Gastroesophageal sphincter (tissue), 4 donors: ENCODE results near the gene NUP93. TPM values are rescaled to one million over a fixed set of nuclear protein-coding genes. Genes with fewer than 3 reads are reported as not detected.
"Not testable (repeated sequence)": the region's sequence is repeated elsewhere in the genome, so short reads cannot be mapped to it uniquely, and the experiment has no call there.

Source experiments
- ATAC-seq: fragments of 150-250 bp; one replicate; pipeline ENCODE4 v1.9.1; 2016; ENCODE audit warnings: mild to moderate bottlenecking, moderate library complexity
- H3K27ac ChIP-seq, 4 donors: fragments of 200-600 bp; sonication (generic) in 3 of 4; 1 replicate in 3 of 4; 2 replicates in 1 of 4; pipeline ENCODE4 v1.5.1; 2016 to 2019
- H3K27me3 ChIP-seq: fragments of 200-600 bp; sonication (generic); one replicate; pipeline ENCODE4 v1.5.1; 2019
- H3K36me3 ChIP-seq, 2 donors: fragments of 200-600 bp; sonication (generic); one replicate each; pipeline ENCODE4 v1.5.1; 2019; ENCODE audit warnings: control low read depth in 1 of 2
- H3K4me1 ChIP-seq, 3 donors: fragments of 200-600 bp; sonication (generic); 1 replicate in 2 of 3; 2 replicates in 1 of 3; pipeline ENCODE4 v1.5.1; 2016 to 2019; ENCODE audit warnings: control low read depth in 2 of 3
- H3K4me3 ChIP-seq, 2 donors: fragments of 200-600 bp; sonication (generic); one replicate each; pipeline ENCODE4 v1.5.1; 2019; ENCODE audit warnings: mild to moderate bottlenecking in 1 of 2, moderate library complexity in 1 of 2
- H3K9me3 ChIP-seq, 3 donors: fragments of 200-600 bp; sonication (generic); one replicate each; pipeline ENCODE4 v1.5.1; 2017 to 2019; ENCODE audit warnings: control low read depth in 2 of 3
- EP300 ChIP-seq: sonication (generic); formaldehyde crosslinking; IDR thresholded peaks from one replicate; pipeline ENCODE4 v1.6.1; 2017; ENCODE audit warnings: antibody characterized with exemption, mild to moderate bottlenecking
- POLR2A ChIP-seq, 2 donors: fragments of 450-650 bp; IDR thresholded peaks; one replicate each; pipeline ENCODE4 v1.6.1; 2017; ENCODE audit warnings: antibody characterized with exemption in 2 of 2, mild to moderate bottlenecking in 2 of 2, moderate library complexity in 1 of 2
- POLR2AphosphoS5 ChIP-seq: sonication (generic); formaldehyde crosslinking; IDR thresholded peaks from one replicate; pipeline ENCODE4 v1.6.1; 2017; ENCODE audit warnings: antibody characterized with exemption
- WGBS, 2 donors: methylation state at CpG; one replicate each; pipeline ENCODE4 v1.1.5; 2018; ENCODE audit warnings: low coverage in 1 of 2; 5-methylcytosine and 5-hydroxymethylcytosine counted together
- total RNA-seq, 4 donors: library from RNA; depleted of rRNA; stranded (reverse); fragments of >200 nt; gene quantifications; one replicate each; pipeline ENCODE4 v1.1.0, GENCODE V29; 2016
- TF ChIP-seq, protein P1 (sequence below), 4 experiments: fragments of 200-600 bp in 2 of 4; fragments of 450-650 bp in 2 of 4; sonication (generic) in 1 of 4; IDR thresholded peaks; one replicate each; pipeline ENCODE4 v1.5.1; 2017 to 2019; ENCODE audit warnings: antibody characterized with exemption in 4 of 4, mild to moderate bottlenecking in 2 of 4, moderate library complexity in 2 of 4

NUP93 gene
- total RNA-seq, 4 donors from 2014 or later = 37.6 to 39.3 (median 38.9) TPM

DNA sequence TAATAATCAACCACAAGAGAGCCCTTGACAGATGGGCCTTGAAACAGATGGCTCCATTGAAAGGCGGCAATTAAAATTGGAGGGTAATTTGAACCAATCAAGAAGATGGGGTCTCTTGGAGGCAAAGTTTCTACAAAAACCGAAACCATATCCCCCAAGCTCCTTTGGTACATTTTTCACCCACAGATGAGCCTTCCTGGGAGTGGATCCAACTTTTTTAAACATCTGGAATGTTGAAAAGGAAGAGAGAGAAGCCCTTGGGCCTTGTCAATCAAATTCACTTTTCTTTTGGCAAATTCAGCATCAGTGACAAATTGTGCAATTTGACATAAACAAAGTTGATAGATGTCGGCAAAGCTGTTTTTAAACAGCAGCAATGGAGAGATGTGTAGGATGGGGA is 13.2 kb upstream of the NUP93 start:
- Histone ChIP-seq H3K36me3 (no peaks in the 10 kb centered on the region), H3K4me1 (no peaks in the 10 kb centered on the region), H3K9me3 (no peaks in the 10 kb centered on the region), H3K27me3 (no peaks in the 10 kb centered on the region), H3K27ac (no peak overlapping the region), H3K4me3 (no peak overlapping the region)
- WGBS, 2 donors = 67 to 69% methylated on average over 3 of the region's 3 CpGs
- no peak for TF ChIP-seq POLR2AphosphoS5
- no peak for TF ChIP-seq EP300
- TF ChIP-seq POLR2A (IDR thresholded peaks at IDR 0.05) = no peak
- ATAC-seq = no peak

DNA sequence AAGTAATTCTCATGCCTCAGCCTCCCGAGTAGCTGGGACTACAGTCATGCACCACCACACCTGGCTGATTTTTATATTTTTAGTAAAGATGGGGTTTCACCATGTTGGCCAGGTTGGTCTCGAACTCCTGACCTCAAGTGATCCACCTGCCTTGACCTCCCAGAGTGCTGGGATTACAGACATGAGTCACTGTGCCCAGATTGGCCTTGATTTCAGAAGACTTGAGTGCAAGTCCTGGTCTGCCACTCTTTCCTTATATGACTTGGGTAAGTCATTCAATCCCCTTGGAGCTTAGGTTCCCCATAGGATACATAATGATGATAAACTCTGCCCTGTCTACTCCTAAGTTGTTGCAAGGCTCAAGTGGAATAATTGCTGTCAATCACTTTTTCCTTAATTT is 12.4 kb upstream of the NUP93 start:
- 94 to 100% methylated on average over 2 of the region's 2 CpGs for WGBS, 2 donors
- H3K36me3 ChIP-seq, H3K9me3 ChIP-seq, ATAC-seq, H3K4me1 ChIP-seq, H3K27ac ChIP-seq, H3K4me3 ChIP-seq, H3K27me3 ChIP-seq: not testable (repeated sequence)

DNA sequence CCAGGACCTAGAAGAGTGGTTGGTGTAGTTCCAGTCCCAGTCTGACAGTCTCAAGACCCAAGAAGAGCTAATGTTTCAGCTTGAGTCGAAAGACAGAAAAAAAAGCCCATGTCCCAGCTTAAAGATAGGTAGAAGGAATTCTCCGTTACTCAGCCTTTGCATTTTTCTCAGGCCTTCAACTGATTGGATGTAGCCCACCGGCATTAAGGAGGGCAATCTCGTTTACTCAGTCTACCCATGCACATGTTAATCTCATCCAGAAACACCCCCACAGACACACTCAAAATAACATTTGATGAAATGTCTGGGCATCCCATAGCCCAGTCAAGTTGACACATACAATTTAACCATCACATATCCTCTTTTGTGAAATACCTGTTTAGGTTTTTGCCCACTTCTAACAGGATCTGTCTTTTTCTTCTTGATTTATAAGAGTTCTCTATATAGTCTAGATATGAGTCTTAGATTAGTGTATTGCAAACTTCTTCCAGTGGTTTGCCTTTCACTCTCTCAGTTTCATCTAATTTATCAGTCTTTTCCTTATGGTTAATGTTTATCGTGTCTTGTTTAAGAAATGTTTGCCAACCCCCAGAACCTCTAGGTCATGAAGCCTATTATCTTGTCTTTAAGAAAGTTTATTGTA is 7.6 kb upstream of the NUP93 start:
- Histone ChIP-seq H3K36me3 (no peaks in the 10 kb centered on the region), H3K27me3 (no peaks in the 10 kb centered on the region), H3K4me1 (peaks cover 0 to under 1% (median 0%) of the 10 kb centered on the region in 3 donors), H3K9me3 (no peaks in the 10 kb centered on the region), H3K27ac (no peak overlapping the region), H3K4me3 (no peak overlapping the region)
- no peak for ATAC-seq
- 82 to 84% methylated on average over 2 to 3 of the region's 5 CpGs for WGBS, 2 donors
- TF ChIP-seq EP300 = no peak
- TF ChIP-seq POLR2A (IDR thresholded peaks at IDR 0.05) = no peak
- TF ChIP-seq, protein P1, sequence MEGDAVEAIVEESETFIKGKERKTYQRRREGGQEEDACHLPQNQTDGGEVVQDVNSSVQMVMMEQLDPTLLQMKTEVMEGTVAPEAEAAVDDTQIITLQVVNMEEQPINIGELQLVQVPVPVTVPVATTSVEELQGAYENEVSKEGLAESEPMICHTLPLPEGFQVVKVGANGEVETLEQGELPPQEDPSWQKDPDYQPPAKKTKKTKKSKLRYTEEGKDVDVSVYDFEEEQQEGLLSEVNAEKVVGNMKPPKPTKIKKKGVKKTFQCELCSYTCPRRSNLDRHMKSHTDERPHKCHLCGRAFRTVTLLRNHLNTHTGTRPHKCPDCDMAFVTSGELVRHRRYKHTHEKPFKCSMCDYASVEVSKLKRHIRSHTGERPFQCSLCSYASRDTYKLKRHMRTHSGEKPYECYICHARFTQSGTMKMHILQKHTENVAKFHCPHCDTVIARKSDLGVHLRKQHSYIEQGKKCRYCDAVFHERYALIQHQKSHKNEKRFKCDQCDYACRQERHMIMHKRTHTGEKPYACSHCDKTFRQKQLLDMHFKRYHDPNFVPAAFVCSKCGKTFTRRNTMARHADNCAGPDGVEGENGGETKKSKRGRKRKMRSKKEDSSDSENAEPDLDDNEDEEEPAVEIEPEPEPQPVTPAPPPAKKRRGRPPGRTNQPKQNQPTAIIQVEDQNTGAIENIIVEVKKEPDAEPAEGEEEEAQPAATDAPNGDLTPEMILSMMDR (IDR thresholded peaks at IDR 0.05) = no peak
- no peak for TF ChIP-seq POLR2AphosphoS5

DNA sequence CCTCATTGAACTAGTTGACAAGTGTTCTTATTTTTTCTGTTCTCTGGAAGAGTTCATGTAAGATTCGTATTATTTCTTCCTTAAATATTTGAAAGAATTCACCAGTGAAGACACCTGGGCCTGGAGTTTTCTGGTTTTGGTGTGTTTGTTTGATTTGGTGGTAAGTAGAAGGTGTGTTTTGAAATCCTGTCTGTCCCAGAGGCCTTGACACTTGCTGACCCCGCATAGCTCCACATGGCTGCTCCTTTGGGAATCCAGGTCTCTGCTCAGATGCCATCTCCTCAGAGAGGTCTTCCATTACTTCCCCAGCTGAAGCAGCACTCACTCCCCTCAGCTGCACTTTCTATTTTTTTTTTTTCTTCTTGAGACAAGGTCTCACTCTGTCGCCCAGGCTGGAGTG is 5.7 kb upstream of the NUP93 start:
- ATAC-seq = no peak
- H3K27ac ChIP-seq = no peak overlapping the region
- no peaks in the 10 kb centered on the region for H3K27me3 ChIP-seq
- TF ChIP-seq, protein P1 (IDR thresholded peaks at IDR 0.05) = no peak
- no peak for TF ChIP-seq EP300
- no peak for TF ChIP-seq POLR2AphosphoS5
- TF ChIP-seq POLR2A (IDR thresholded peaks at IDR 0.05) = no peak
- peaks cover 0 to 19% (median 6%) of the 10 kb centered on the region in 3 donors for H3K4me1 ChIP-seq
- no peaks in the 10 kb centered on the region for H3K36me3 ChIP-seq
- 93 to 100% methylated on average over 2 of the region's 3 CpGs for WGBS, 2 donors
- H3K4me3 ChIP-seq = no peak overlapping the region
- H3K9me3 ChIP-seq = no peaks in the 10 kb centered on the region

GRCh38 chr16:56726283-56726682 is 3.6 kb upstream of the NUP93 start:
- TF ChIP-seq, protein P1 (IDR thresholded peaks at IDR 0.05) = no peak
- TF ChIP-seq EP300 (no peak), POLR2A (IDR thresholded peaks at IDR 0.05) (no peak), POLR2AphosphoS5 (no peak)
- Histone ChIP-seq H3K27me3 (no peaks in the 10 kb centered on the region), H3K4me1 (peaks cover 0 to 34% (median 10%) of the 10 kb centered on the region in 3 donors), H3K36me3 (no peaks in the 10 kb centered on the region), H3K27ac (no peak overlapping the region), H3K4me3 (no peak overlapping the region), H3K9me3 (no peaks in the 10 kb centered on the region)
- 75 to 86% methylated on average over 1 to 2 of the region's 2 CpGs for WGBS, 2 donors
- ATAC-seq = no peak

DNA sequence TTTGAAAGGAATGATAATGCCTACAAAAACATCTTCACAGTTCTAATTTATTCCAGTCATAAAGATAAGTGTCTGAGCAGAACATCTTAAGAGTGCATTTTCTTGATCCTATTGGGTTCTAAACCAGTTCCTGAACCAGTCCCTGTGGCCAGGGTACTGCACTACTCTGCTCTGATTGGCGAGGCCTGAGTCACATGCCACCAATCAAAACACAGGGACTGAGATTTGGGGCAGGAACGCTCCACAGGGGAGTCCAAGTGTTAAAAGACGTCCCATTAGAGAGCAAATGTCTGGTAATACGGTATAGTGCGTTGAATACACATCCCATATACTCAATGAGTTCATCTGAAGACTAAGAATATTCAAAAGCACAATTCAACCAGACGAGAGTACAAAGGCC is 3.0 kb upstream of the NUP93 start:
- Histone ChIP-seq H3K4me1 (peaks cover 0 to 40% (median 10%) of the 10 kb centered on the region in 3 donors), H3K27me3 (no peaks in the 10 kb centered on the region), H3K36me3 (no peaks in the 10 kb centered on the region), H3K27ac (no peak overlapping the region), H3K9me3 (no peaks in the 10 kb centered on the region), H3K4me3 (no peak overlapping the region)
- no peak for TF ChIP-seq POLR2AphosphoS5
- no peak for TF ChIP-seq POLR2A (IDR thresholded peaks at IDR 0.05)
- TF ChIP-seq, protein P1 (IDR thresholded peaks at IDR 0.05) = no peak
- no peak for TF ChIP-seq EP300
- ATAC-seq = no peak
- WGBS, 2 donors = 87 to 93% methylated on average over 3 to 6 of the region's 6 CpGs
